SK-N-MC (cell line): ENCODE data around the gene MPEG1.

Source experiments
- DNase-seq: peaks from one replicate; pipeline ENCODE4 v3.0.0-alpha.2; 2011; ENCODE audit warnings: low read depth, low spot score
- H3K27ac ChIP-seq: fragments of 200-600 bp; sonication (generic); 2 replicates; pipeline ENCODE4 v1.5.1; 2016; ENCODE audit warnings: mixed run types
- H3K36me3 ChIP-seq: fragments of 200-600 bp; sonication (generic); 2 replicates; pipeline ENCODE4 v1.6.1; 2017; ENCODE audit warnings: antibody characterized with exemption, low read length, mixed read lengths; ENCODE audit not compliant: insufficient read depth
- H3K4me3 ChIP-seq: fragments of 200-600 bp; sonication (generic); 2 replicates; pipeline ENCODE4 v1.5.1; 2016
- H3K9ac ChIP-seq: fragments of 200-600 bp; sonication (generic); 2 replicates; pipeline ENCODE4 v1.8.0; 2017; ENCODE audit warnings: mixed run types, mixed read lengths; ENCODE audit not compliant: insufficient read length
- H3K9me3 ChIP-seq: fragments of 200-600 bp; sonication (generic); 2 replicates; pipeline ENCODE4 v1.6.1; 2017; ENCODE audit warnings: low read depth, mild to moderate bottlenecking, antibody characterized with exemption, low read length, moderate library complexity, mixed read lengths
- EZH2 ChIP-seq: fragments of 200-600 bp; sonication (generic); IDR thresholded peaks from one replicate; pipeline ENCODE4 v1.6.1; 2017; ENCODE audit warnings: antibody characterized with exemption
- FOXP2 ChIP-seq: optimal IDR thresholded peaks from 2 replicates; pipeline ENCODE3; 2011; ENCODE audit warnings: mild to moderate bottlenecking, moderate library complexity; ENCODE audit not compliant: insufficient read depth; ENCODE audit errors: extremely low read length, control extremely low read depth
- POLR2AphosphoS5 ChIP-seq: IDR thresholded peaks from 2 replicates; pipeline ENCODE4 v1.6.1; 2012; ENCODE audit warnings: mild to moderate bottlenecking, low read depth, low read length, borderline replicate concordance

The MPEG1 gene

DNA sequence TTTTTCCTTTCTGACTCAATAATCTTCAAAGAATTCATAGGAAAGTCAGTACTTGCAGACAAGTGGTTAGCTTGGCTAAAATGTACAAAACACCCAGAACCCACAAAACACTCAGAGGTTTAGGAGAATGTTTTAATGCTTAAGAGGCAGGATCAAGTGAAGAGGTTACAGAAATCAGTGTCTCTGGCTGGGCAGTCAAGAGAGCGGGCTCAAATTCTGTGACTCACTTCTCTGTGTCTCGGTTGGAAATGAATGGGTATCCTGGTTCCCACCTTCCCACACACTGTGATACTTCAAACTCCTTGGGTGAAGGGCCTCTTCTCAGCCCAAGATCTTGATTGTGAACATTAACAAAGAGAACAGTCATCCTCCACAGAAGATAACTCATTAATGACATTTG is 3.8 kb downstream of the MPEG1 start:
- Histone ChIP-seq H3K36me3 (no peaks in the 10 kb centered on the region), H3K4me3 (no peak overlapping the region), H3K9ac (no peak overlapping the region), H3K27ac (no peak overlapping the region), H3K9me3 (no peaks in the 10 kb centered on the region)
- TF ChIP-seq FOXP2 (no peak), EZH2 (no peak), POLR2AphosphoS5 (no peak)
- DNase-seq: no peak

DNA sequence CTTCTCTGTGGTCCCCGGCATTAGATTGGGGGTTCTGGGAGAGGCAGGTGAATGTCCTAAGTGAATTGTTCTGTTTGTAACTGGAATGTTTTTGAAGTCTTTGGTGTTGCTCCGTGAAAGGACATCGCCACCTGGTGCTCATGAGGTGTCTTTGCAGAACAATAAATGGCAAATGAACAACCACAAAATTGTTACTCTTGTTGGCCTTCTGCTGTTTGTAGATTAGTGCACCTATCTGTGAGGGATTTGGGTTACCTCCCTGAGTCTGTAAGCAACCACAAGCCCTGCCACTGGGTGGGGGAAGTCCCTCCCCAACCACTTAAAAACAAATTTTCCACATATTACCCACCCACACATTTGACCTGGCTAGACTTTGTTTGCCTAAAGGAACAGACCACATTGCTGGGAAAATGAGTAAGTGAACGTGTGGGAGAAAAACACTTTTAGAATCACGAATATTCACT is 4.7 kb downstream of the MPEG1 start:
- TF ChIP-seq EZH2 (no peak), POLR2AphosphoS5 (no peak), FOXP2 (no peak)
- Histone ChIP-seq H3K36me3 (no peaks in the 10 kb centered on the region), H3K9me3 (no peaks in the 10 kb centered on the region), H3K9ac (no peak overlapping the region), H3K27ac (no peak overlapping the region), H3K4me3 (no peak overlapping the region)
- DNase-seq: no peak

DNA sequence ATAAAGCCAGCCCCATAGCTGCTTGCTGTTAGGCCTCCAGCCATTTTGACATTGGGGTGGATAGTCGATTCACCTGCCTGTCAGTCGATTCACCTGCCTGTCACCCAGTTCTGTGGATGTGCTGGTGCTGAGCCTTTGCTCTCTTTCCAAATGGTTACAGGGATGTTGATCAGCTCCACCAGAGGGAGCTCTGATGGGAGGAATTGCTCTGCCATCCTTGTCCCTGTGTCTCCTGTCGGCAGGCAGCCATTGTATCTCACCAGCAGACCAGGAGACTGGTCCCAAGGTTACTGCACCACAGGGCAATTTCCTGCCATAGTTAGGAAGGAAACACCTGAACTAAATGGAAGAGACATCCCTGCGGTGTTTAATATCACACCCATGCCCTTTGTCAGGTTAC is 6.1 kb downstream of the MPEG1 start:
- Histone ChIP-seq H3K36me3 (no peaks in the 10 kb centered on the region), H3K4me3 (no peak overlapping the region), H3K9me3 (no peaks in the 10 kb centered on the region), H3K27ac (no peak overlapping the region), H3K9ac (no peak overlapping the region)
- no peak for DNase-seq
- TF ChIP-seq POLR2AphosphoS5 (no peak), EZH2 (no peak), FOXP2 (no peak)

DNA sequence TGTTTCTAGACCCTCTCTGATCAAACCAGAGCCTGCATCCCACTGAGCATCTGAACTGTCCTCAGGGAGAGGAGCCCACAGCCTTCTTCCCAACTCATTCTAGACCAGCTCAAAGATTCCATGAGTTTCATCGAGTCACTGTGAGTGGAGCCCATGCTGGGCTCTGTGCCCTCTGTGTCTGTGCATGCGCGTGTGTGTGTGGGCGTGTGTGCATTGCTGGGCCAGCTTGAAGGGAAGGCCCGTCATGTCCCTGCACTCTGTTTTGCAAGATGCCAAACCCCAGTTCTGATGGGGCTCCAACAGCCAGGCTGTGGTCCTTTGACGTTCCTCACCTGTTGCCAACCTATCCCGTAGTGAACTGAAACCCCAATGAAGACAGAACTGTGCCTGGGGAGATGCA is 7.1 kb downstream of the MPEG1 start:
- Histone ChIP-seq H3K4me3 (no peak overlapping the region), H3K27ac (no peak overlapping the region), H3K9ac (no peak overlapping the region), H3K36me3 (no peaks in the 10 kb centered on the region), H3K9me3 (no peaks in the 10 kb centered on the region)
- DNase-seq: no peak
- TF ChIP-seq EZH2: no peak

DNA sequence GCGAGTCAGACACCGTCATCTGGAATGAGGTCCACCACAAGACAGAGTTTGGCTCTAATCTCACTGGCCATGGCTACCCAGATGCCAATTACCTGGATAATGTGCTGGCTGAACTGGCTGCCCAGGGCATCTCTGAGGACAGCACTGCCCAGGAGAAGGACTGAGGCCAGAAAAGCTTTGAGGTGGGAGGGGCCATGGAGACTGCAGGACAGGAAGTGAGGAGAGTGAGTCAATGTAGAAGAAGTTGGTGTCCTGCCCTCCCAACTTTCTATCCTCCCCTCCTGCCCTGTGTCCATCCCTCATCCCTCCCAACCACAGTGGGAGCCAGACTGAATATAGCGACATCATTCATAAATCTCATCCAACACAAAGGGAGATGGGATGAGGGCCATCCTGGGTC is 8.0 kb downstream of the MPEG1 start:
- Histone ChIP-seq H3K9me3 (no peaks in the 10 kb centered on the region), H3K27ac (no peak overlapping the region), H3K4me3 (no peak overlapping the region), H3K36me3 (no peaks in the 10 kb centered on the region), H3K9ac (no peak overlapping the region)
- TF ChIP-seq POLR2AphosphoS5: no peak
- DNase-seq: no peak

DNA sequence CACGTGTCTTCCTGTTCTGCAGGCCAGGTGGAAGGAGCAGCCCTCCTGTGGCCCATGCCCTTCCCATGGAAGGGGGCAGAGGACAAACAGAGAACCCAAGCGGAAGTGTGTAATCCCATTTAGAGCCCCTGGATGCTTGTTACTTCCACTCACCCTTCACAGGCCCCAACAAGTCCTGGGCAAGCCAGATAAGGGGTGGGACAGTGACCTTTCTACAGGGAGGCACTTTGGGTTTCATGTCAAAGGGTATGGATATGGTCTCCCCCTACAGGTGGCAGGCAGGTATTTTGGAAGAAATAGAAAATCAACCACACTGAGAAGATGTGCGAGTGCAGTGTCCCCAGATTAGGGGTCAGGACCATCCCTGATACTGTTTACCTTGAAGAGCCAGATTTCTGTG is 11.4 kb downstream of the MPEG1 start:
- no peak overlapping the region for H3K4me3 ChIP-seq
- H3K36me3 ChIP-seq: no peaks in the 10 kb centered on the region
- H3K9ac ChIP-seq: no peak overlapping the region
- DNase-seq: no peak
- no peaks in the 10 kb centered on the region for H3K9me3 ChIP-seq
- H3K27ac ChIP-seq: no peak overlapping the region
- TF ChIP-seq EZH2 (no peak), FOXP2 (no peak), POLR2AphosphoS5 (no peak)

DNA sequence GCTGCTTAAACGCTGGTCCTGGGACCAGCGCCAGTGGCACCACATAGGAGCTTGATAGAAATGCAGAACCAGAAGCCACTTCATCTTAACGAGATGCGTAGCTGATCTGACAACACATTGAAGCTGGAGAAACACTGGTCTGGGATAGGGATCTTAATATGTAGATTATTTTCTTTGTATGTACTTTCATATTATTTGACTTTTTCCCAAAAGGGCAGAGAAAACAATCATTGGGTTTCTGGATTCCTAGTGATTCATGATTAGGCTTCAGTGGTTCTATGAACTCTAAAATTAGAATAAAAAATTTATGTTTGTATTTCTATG is 12.3 kb downstream of the MPEG1 start:
- H3K36me3 ChIP-seq: no peaks in the 10 kb centered on the region
- TF ChIP-seq FOXP2 (no peak), POLR2AphosphoS5 (no peak), EZH2 (no peak)
- no peak for DNase-seq
- no peak overlapping the region for H3K27ac ChIP-seq
- no peak overlapping the region for H3K4me3 ChIP-seq
- H3K9me3 ChIP-seq: no peaks in the 10 kb centered on the region
- H3K9ac ChIP-seq: no peak overlapping the region

DNA sequence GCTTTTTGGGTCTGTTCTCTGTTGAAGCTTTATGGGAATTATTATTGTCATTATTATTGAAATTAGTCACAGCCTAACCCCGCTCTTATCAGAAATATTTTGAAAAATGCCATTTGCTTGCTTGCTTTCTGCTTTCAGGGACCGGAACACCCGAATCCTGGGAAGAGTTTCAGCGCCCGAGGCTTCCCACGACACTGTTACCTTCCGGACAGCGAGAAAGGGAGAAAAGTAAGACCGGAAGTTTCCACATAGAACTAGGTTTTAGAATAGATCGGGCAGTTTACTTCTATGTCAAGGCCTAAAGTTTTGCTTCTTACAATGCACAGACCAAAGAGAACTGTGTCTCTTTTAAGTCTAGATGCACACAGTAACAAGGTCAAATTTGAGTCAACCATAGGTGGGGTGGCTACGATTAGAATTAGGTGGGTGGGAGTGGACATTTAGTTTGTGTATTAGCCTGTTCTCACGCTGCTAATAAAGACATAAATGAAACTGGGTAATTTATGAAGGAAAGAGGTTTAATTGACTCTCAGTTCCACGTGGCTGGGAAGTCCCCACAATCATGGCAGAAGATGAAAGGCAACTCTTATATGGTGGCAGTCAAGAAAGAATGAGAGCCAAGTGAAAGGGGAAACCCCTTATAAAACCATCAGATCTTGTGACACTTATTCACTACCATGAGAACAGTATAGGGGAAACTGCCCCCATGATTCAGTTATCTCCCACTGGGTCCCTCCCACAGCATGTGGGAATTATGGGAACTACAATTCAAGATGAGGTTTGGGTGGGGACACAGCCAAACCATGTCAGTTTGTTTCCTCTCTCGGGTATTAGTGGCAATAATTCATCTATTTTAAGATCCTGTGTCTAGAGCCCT is 12.9 kb downstream of the MPEG1 start:
- no peak overlapping the region for H3K27ac ChIP-seq
- H3K9me3 ChIP-seq: no peaks in the 10 kb centered on the region
- no peaks in the 10 kb centered on the region for H3K36me3 ChIP-seq
- TF ChIP-seq POLR2AphosphoS5 (no peak), EZH2 (no peak), FOXP2 (no peak)
- no peak for DNase-seq
- no peak overlapping the region for H3K4me3 ChIP-seq
- no peak overlapping the region for H3K9ac ChIP-seq

DNA sequence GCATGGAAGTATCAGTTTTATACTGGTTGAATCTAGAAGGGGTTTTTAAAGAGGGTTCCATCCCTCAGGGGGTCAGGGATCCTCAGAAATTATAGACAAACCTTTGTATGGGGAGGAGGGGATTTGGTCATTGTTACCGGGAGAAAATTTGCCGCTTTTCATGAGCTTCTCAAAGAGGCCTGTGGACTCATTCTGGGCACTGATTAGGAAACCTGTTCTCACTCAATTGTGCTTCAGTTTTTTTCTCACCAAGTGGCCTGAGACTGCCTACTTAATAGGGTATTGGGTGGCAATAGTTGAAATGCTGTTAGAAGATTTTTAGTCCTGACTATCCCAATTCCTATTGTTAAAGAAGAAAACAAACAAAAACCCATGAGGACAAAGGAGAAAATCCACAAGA is 14.0 kb downstream of the MPEG1 start:
- DNase-seq: no peak
- H3K36me3 ChIP-seq: no peaks in the 10 kb centered on the region
- TF ChIP-seq EZH2 (no peak), POLR2AphosphoS5 (no peak), FOXP2 (no peak)

More for the DNA sequence above, 14.0 kb downstream of the MPEG1 start:
- no peaks in the 10 kb centered on the region for H3K9me3 ChIP-seq
- no peak overlapping the region for H3K9ac ChIP-seq
- H3K27ac ChIP-seq: no peak overlapping the region
- H3K4me3 ChIP-seq: no peak overlapping the region
